IPS-20b (cell line): ENCODE data around the gene FHOD1.

Experiments
- H3K27ac ChIP-seq: one replicate; pipeline ENCODE4 v1.5.1; 2013; ENCODE audit warnings: low read length
- H3K27me3 ChIP-seq: 2 replicates; pipeline ENCODE4 v1.6.1; 2013; ENCODE audit warnings: mild to moderate bottlenecking, low read length, inconsistent platforms; ENCODE audit not compliant: insufficient read depth
- H3K36me3 ChIP-seq: 2 replicates; pipeline ENCODE4 v1.6.1; 2013; ENCODE audit warnings: low read depth, mild to moderate bottlenecking, inconsistent platforms, low read length, moderate library complexity; ENCODE audit not compliant: insufficient read depth
- H3K4me1 ChIP-seq: 2 replicates; pipeline ENCODE4 v1.6.1; 2013; ENCODE audit warnings: mild to moderate bottlenecking, control low read depth, inconsistent platforms, low read length, moderate library complexity; ENCODE audit not compliant: insufficient read depth
- H3K4me3 ChIP-seq: 2 replicates; pipeline ENCODE4 v1.5.1; 2013; ENCODE audit warnings: mild to moderate bottlenecking, low read length, inconsistent platforms
- H3K9ac ChIP-seq: 2 replicates; pipeline ENCODE4 v1.6.1; 2013; ENCODE audit warnings: low read depth, mild to moderate bottlenecking, inconsistent platforms, low read length, moderate library complexity
- H3K9me3 ChIP-seq: 2 replicates; pipeline ENCODE4 v1.6.1; 2013; ENCODE audit warnings: mild to moderate bottlenecking, low read depth, low read length, inconsistent platforms; ENCODE audit not compliant: insufficient read depth

Gene FHOD1

DNA sequence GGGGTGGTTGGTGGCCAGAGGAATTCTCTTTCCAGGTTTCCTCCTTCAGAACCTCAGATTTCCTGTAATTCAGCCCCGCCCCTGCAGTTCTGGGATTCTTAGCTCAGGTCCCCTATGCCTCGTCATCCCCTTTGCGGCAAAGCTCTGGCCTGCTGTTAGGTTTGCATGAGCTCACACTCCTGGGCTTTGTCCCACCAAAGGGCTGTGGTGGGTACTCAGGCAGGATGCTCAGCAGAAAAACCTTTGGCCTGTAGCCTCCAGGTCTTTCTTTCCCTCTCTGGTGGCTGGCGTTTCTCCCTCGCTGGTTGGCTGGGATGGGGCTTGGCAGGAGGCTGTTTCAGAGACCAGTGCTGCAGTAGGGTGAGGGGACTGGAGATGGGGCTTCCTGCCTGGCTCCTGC, 22.5 kb upstream of the FHOD1 start:
- Histone ChIP-seq H3K27ac (no peak overlapping the region), H3K4me3 (no peak overlapping the region), H3K9me3 (no peaks in the 10 kb centered on the region), H3K27me3 (0 out of 2 replicates have a peak, but pooled peaks cover 3% of the 10 kb centered on the region), H3K9ac (no peak overlapping the region), H3K36me3 (no peaks in the 10 kb centered on the region), H3K4me1 (0 out of 2 replicates have a peak, but pooled peaks cover 3% of the 10 kb centered on the region)

DNA sequence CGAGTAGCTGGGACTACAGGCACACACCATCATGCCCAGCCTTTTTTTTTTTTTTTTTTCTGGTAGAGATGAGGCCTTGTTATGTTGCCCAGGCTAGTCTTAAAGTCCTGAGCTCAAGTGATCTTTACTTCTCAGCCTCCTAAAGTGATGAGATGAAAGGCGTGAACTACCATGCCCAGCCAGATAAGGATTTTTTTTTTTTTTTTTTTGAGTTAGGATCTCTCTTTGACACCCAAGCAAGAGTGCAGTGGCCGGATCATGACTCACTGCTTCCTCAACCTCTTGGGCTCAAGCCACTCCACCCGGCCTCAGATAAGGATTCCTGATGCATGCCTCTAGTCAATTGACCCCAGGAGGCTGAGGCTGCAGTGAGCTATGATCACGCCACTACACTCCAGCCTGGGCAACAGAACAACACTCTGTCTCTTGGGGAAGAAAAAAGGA, 20.9 kb upstream of the FHOD1 start:
- Histone ChIP-seq H3K27ac (no peak overlapping the region), H3K36me3 (no peaks in the 10 kb centered on the region), H3K9ac (no peak overlapping the region), H3K9me3 (no peaks in the 10 kb centered on the region), H3K4me1 (0 out of 2 replicates have a peak, but pooled peaks cover 3% of the 10 kb centered on the region), H3K27me3 (0 out of 2 replicates have a peak, but pooled peaks cover 5% of the 10 kb centered on the region), H3K4me3 (no peak overlapping the region)

DNA sequence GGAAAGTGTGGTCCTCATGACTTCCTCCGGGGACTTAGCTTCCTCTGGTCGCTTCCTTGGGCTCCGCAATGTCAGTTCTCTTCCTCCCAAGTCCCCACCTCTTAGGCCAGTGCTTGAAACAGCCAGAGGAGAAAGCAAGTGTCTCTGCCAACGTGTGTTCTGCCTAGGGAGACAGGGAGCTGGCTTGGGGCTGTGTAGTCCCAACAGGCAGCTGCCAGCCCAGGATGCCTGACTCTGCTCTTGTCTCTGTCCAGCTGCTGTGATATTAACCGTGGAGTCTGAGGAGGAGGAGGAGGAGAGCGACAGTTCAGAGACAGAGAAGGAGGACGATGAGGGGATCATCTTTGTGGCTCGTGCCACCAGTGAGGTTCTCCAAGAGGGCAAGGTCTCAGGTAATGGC, 18.6 kb upstream of the FHOD1 start:
- Histone ChIP-seq H3K9me3 (no peaks in the 10 kb centered on the region), H3K9ac (no peak overlapping the region), H3K36me3 (no peaks in the 10 kb centered on the region), H3K27me3 (peaks cover 8% of the 10 kb centered on the region; the same call in 1 of the 2 replicates), H3K4me3 (no peak overlapping the region), H3K4me1 (0 out of 2 replicates have a peak, but pooled peaks cover 3% of the 10 kb centered on the region), H3K27ac (no peak overlapping the region)

DNA sequence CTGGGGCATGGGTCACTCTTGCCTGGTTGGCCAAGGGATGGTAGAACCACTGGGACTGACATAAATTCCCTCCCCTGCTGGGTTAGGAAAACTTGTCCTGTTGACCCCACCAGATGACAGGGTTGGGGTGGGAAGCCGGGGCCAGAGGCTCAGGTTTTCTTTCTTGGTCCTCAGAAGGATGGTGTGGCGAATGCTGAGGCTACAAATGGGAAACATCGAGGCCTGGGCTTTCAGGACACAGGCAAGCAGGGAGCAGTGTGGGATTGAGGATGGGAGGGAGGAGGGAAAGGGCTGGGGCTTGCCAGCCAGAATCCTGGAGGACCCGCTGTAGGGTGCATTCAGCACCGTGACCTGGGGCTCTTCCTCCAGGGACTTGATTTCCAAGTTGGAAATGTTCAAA, 17.6 kb upstream of the FHOD1 start:
- 0 out of 2 replicates have a peak, but pooled peaks cover 3% of the 10 kb centered on the region for H3K4me1 ChIP-seq

DNA sequence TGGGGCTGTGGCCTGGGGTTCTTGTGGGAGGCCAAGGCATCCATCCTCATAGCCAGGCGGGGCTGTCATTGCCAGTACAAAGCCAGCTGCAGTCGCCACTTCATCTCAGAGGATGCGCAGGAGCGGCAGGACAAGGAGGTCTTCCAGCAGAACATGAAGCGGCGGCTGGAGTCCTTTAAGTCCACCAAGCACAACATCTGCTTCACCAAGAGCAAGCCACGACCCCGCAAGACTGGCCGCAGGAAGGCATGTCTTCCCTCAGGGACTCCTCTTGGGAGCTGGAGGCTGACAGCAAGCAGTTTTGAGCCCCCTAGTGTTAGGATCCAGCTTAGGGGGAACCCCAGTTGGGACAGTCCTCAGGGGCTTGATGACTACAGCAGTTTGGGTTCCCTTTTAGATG, 17.0 kb upstream of the FHOD1 start:
- peaks cover 8% of the 10 kb centered on the region; the same call in 1 of the 2 replicates for H3K27me3 ChIP-seq
- H3K9me3 ChIP-seq = no peaks in the 10 kb centered on the region
- H3K9ac ChIP-seq = no peak overlapping the region
- H3K4me3 ChIP-seq = no peak overlapping the region
- no peaks in the 10 kb centered on the region for H3K36me3 ChIP-seq
- no peak overlapping the region for H3K27ac ChIP-seq
- H3K4me1 ChIP-seq = no peaks in the 10 kb centered on the region

More for the DNA sequence above, 17.6 kb upstream of the FHOD1 start:
- Histone ChIP-seq H3K27me3 (peaks cover 8% of the 10 kb centered on the region; the same call in 1 of the 2 replicates), H3K9ac (no peak overlapping the region), H3K4me3 (no peak overlapping the region), H3K9me3 (no peaks in the 10 kb centered on the region), H3K27ac (no peak overlapping the region), H3K36me3 (no peaks in the 10 kb centered on the region)

DNA sequence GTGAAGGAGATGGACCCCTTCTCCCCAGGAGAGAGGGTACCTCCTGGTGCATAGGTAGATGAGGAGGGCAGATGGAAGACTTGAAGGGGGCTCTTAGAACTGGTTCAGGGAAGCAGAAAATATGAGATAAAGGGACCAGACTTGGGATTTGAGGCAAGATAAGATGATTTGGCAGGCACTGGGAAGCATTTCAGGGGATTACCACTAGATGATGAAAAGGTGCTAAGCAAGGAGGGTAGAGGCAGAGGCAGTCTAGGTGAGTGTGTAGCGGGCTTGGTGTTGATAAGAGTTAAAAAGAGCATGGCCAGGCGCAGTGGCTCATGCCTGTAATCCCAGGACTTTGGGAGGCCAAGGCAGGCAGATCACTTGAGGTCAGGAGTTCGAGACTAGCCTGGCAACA, 15.9 kb upstream of the FHOD1 start:
- Histone ChIP-seq H3K36me3 (no peaks in the 10 kb centered on the region), H3K9me3 (no peaks in the 10 kb centered on the region), H3K27me3 (peaks cover 8% of the 10 kb centered on the region; the same call in 1 of the 2 replicates), H3K27ac (no peak overlapping the region), H3K4me1 (no peaks in the 10 kb centered on the region), H3K9ac (no peak overlapping the region), H3K4me3 (no peak overlapping the region)

DNA sequence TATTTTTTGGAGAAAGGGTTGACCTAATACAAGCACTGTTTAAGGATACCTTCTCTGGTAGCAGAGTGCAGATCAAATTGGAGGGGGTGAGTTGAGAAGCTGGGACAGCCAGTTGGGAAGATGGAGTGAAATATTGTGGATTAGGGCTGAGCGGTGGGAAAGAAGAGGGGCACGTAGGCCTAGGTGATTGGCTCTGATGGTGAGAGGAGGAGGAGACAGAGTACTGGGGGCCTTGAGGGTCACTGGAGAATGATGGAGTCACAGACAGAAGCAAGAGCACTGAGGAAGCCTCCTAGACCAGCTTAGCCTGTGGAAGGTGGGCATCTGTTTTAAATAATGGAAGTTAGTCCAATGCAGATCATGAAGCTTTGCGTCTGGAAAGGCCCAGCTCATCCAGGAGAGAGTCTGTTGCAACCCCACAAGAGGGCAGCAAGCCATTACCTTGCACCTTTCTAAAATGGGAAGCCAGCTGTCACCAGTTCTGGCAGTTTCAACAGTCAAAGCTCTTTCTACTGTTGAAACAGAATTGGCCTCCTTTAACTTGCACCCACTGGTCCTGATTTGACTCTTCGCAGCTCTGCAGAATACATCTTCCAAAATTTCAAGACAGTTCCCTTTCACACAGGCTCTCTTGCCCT, 13.3 kb upstream of the FHOD1 start:
- no peaks in the 10 kb centered on the region for H3K36me3 ChIP-seq
- H3K4me1 ChIP-seq = no peaks in the 10 kb centered on the region
- no peak overlapping the region for H3K9ac ChIP-seq
- H3K9me3 ChIP-seq = no peaks in the 10 kb centered on the region
- H3K27ac ChIP-seq = no peak overlapping the region
- peaks cover 8% of the 10 kb centered on the region; the same call in 1 of the 2 replicates for H3K27me3 ChIP-seq
- H3K4me3 ChIP-seq = no peak overlapping the region

DNA sequence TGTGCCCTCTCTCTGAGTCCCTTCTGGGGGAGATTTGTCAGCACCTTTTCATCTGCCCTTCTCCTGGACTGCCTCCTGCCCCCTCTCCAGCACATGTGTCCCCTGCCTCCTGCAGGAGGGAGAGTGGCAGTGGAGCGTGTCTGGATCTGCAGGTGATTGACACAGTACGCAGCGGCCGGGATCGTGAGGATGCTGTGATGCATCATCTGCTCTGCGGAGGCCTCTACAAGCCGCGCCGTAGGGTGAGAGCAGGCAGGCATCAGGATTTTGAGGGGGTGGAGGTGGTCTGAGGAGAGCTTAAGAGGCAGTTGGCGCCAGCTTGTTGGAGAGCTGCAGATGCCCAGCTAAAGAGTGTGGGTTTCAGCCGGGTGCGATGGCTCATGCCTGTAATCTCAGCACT, 12.4 kb upstream of the FHOD1 start:
- no peak overlapping the region for H3K4me3 ChIP-seq
- H3K36me3 ChIP-seq = no peaks in the 10 kb centered on the region
- no peaks in the 10 kb centered on the region for H3K4me1 ChIP-seq
- no peak overlapping the region for H3K27ac ChIP-seq
- H3K9me3 ChIP-seq = no peaks in the 10 kb centered on the region
- H3K9ac ChIP-seq = no peak overlapping the region
- H3K27me3 ChIP-seq = peaks cover 4% of the 10 kb centered on the region; the same call in 1 of the 2 replicates

DNA sequence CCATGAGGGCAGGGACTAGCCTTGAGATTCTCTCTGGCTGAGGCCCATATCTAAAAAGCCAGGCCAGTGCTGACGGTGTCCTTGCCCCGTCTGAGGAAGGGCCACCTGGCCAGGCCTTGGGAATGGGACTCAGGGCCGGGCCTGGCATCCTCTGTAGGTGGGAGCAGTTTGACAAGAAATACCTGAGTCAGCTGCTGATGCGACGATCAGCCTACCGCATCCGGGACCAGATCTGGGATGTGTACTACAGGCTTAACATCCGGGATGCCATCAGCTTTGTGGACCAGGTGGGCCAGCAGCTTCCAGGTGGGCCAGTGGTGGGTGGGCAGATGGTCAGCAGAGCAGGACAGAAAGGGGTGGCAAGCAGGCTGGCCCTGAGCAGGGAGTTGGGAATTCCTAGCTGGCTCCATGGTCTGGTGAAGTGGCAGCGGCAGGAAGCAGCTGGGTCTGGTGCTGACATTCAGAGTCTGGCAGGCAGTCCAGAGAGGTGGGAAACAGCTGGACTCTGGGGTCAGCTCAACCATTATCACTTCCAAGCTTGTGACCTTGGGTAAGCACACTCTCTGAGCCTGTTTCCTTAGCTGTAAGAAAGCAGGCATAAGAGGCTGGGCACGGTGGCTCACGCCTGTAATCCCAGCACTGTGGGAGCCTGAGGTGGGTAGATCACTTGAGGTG, 11.0 kb upstream of the FHOD1 start:
- no peaks in the 10 kb centered on the region for H3K36me3 ChIP-seq
- no peaks in the 10 kb centered on the region for H3K9me3 ChIP-seq
- H3K9ac ChIP-seq = no peak overlapping the region
- H3K4me1 ChIP-seq = no peaks in the 10 kb centered on the region
- H3K27ac ChIP-seq = no peak overlapping the region
- H3K4me3 ChIP-seq = no peak overlapping the region
- peaks cover 4% of the 10 kb centered on the region; the same call in 1 of the 2 replicates for H3K27me3 ChIP-seq

DNA sequence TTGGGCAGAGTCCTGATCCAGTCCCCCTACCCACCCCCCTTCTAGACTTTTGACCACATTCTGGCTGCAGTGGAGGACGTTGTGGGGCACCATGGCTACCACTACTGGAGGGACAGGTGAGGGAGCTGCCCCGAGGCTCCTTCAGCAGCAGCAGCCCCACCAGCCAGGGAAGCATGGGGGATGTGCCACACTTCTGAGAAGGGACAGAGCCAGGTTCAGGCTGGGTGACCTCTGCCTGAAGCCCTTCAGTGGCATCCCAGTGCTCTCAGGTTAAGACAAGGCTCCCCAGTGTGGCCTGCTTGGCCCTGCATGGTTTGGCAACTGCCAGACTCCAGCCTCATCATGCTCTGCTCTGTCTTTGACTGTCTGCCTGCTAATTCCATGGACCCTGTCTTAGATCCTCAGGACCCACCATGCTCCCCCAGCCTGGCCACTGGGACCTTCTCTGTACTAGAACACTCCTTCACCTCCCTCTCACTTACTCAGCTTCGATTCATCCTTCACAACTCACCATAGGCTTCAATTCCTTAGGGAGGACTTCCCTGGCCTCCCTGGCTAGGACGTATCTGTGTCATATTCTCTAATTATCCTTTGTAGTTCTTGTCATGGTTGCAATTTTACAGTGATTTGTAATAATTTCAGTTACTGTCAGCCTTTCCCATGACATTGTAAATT, 10.3 kb upstream of the FHOD1 start:
- H3K9me3 ChIP-seq = no peaks in the 10 kb centered on the region
- H3K4me3 ChIP-seq = no peak overlapping the region
- H3K36me3 ChIP-seq = no peaks in the 10 kb centered on the region
- H3K9ac ChIP-seq = no peak overlapping the region
- no peak overlapping the region for H3K27ac ChIP-seq
- H3K27me3 ChIP-seq = no peaks in the 10 kb centered on the region
- H3K4me1 ChIP-seq = no peaks in the 10 kb centered on the region

DNA sequence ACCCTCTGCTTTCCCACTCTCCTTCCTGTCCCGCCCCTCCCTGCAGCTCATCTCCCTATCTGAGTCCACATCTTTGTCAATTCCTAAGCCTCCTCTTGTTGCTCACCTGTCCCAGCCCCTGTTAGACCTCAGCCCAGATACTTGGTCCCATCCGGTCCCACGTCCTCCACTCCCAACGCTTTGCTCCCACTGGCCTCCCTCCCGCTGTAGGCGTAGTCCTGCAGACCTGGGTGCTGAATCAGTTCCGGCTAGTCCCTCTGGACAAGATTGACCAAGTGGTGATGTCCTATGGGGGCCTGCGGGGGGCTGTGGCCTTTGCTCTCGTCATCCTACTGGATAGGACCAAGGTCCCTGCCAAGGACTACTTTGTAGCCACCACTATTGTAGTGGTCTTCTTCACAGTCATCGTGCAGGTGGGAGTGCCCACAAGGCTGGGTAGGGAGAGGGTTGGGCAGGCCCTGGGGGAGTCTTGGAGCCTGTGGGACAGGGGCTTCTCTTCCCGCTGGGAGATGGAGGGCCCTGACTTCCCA, 9.5 kb upstream of the FHOD1 start:
- Histone ChIP-seq H3K36me3 (no peaks in the 10 kb centered on the region), H3K4me1 (no peaks in the 10 kb centered on the region), H3K27me3 (no peaks in the 10 kb centered on the region; the same call in 1 of the 2 replicates), H3K9me3 (no peaks in the 10 kb centered on the region), H3K4me3 (no peak overlapping the region), H3K27ac (no peak overlapping the region), H3K9ac (no peak overlapping the region)
